Loucy (cell line): Measurements from ENCODE around the gene HOXD8.

Source experiments
- EZH2phosphoT487 ChIP-seq: fragments of 200-600 bp; IDR thresholded peaks from 2 replicates; pipeline ENCODE4 v1.6.1; 2018; ENCODE audit warnings: antibody characterized with exemption, mild to moderate bottlenecking, moderate library complexity, borderline replicate concordance
- TF ChIP-seq, protein P1 (sequence below): fragments of 200-600 bp; sonication (generic); conservative IDR thresholded peaks from 2 replicates; pipeline ENCODE4 v1.5.1; 2014; ENCODE audit warnings: mild to moderate bottlenecking, antibody characterized with exemption, low read length

DNA sequence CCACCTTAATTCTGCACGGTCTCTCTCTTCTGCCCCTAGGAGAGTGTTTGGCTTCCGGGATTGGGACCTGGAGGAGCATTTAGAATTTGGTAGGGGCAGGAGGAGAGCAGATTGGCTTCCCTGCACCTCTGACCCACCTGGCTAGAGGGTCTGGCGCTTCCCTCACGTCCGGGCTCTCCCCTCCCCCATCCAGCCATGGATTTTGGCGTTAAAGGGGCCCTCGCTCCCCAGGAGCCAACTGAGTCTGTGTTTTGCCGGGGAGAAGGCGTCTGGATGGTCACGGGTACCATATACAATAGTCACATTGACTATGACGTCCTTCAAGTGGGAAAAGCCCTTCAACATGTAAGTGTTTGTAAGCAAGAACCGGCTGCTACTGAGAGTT, 34.2 kb downstream of the HOXD8 start:
- TF ChIP-seq, protein P1, sequence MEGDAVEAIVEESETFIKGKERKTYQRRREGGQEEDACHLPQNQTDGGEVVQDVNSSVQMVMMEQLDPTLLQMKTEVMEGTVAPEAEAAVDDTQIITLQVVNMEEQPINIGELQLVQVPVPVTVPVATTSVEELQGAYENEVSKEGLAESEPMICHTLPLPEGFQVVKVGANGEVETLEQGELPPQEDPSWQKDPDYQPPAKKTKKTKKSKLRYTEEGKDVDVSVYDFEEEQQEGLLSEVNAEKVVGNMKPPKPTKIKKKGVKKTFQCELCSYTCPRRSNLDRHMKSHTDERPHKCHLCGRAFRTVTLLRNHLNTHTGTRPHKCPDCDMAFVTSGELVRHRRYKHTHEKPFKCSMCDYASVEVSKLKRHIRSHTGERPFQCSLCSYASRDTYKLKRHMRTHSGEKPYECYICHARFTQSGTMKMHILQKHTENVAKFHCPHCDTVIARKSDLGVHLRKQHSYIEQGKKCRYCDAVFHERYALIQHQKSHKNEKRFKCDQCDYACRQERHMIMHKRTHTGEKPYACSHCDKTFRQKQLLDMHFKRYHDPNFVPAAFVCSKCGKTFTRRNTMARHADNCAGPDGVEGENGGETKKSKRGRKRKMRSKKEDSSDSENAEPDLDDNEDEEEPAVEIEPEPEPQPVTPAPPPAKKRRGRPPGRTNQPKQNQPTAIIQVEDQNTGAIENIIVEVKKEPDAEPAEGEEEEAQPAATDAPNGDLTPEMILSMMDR, result no peak
- TF ChIP-seq EZH2phosphoT487, result no peak
